ENCODE measurements around the gene RFTN1.

GRCh38 chr3:16284633-16285032 lies 228.9 kb downstream of the RFTN1 start:
- TF ChIP-seq POLR2A (IDR thresholded peaks at IDR 0.05; ENCODE audit: low read depth, low read length) (no peak), CTCF (IDR thresholded peaks at IDR 0.05; ENCODE audit: extremely low read depth in 1 of 2, insufficient read depth in 1 of 2, low read depth in 1 of 2, low read length in 2 of 2) (no peak), EZH2 (IDR thresholded peaks at IDR 0.05; ENCODE audit: borderline replicate concordance, low read depth, low read length, severe bottlenecking) (no peak), MAX (IDR thresholded peaks at IDR 0.05; ENCODE audit: insufficient read depth, insufficient read length) (no peak), POLR2AphosphoS5 (IDR thresholded peaks at IDR 0.05; ENCODE audit: insufficient read depth, low read depth, low read length) (no peak), FOS (IDR thresholded peaks at IDR 0.05; ENCODE audit: borderline replicate concordance, insufficient read depth, low read length) (no peak), MYC (IDR thresholded peaks at IDR 0.05; ENCODE audit: low read depth, low read length) (no peak), JUN (IDR thresholded peaks at IDR 0.05; ENCODE audit: borderline replicate concordance, insufficient read depth, insufficient read length, low read depth) (no peak), GATA2 (IDR thresholded peaks at IDR 0.05; ENCODE audit: insufficient read depth, insufficient read length, low read depth, low read length) (no peak)
